GM06990 (cell line): ENCODE measurements around the gene CNGB1.

Source experiments
- DNase-seq: peaks from one replicate; pipeline ENCODE4 v3.0.0-alpha.2; 2011; ENCODE audit not compliant: insufficient read length; ENCODE audit errors: extremely low read depth
- H3K27me3 ChIP-seq: replicated peaks from 2 replicates; pipeline ENCODE4 v1.6.0; 2011; ENCODE audit warnings: low read length; ENCODE audit not compliant: control insufficient read depth, insufficient read depth
- H3K36me3 ChIP-seq: 2 replicates; pipeline ENCODE4 v1.5.1; 2011; ENCODE audit warnings: low read length; ENCODE audit not compliant: control insufficient read depth, insufficient read depth
- H3K4me3 ChIP-seq: replicated peaks from 2 replicates; pipeline ENCODE4 v1.5.1; 2011; ENCODE audit warnings: low read depth, mild to moderate bottlenecking, control low read depth, low read length
- CTCF ChIP-seq: IDR thresholded peaks from 2 replicates; pipeline ENCODE4 v1.5.1; 2011; ENCODE audit warnings: low read length, control low read depth, mild to moderate bottlenecking, inconsistent platforms; ENCODE audit not compliant: insufficient read depth, poor library complexity, severe bottlenecking

CNGB1 gene

GRCh38 chr16:58002416-58002800 lies 31.5 kb upstream of the CNGB1 start:
- Histone ChIP-seq H3K4me3 (peak overlapping the region; percentile 97), H3K36me3 (peaks cover 5% of the 10 kb centered on the region), H3K27me3 (no peaks in the 10 kb centered on the region)
- no peak for TF ChIP-seq CTCF
- no peak for DNase-seq

GRCh38 chr16:58001781-58002415 lies 31.0 kb upstream of the CNGB1 start:
- TF ChIP-seq CTCF = no peak
- Histone ChIP-seq H3K4me3 (peak overlapping the region; percentile 97), H3K27me3 (no peaks in the 10 kb centered on the region), H3K36me3 (peaks cover 10% of the 10 kb centered on the region)
- DNase-seq = no peak

GRCh38 chr16:58000706-58001676 lies 30.1 kb upstream of the CNGB1 start, which contains the start of gene USB1:
TSS of gene USB1 (plus strand) at chr16:58001407. CDS start at chr16:58001484, 77 bp downstream.
- peak; percentile 42 for TF ChIP-seq CTCF
- H3K36me3 ChIP-seq = peaks cover 14% of the 10 kb centered on the region
- no peaks in the 10 kb centered on the region for H3K27me3 ChIP-seq
- peak within 1 kb of the TSS; percentile 97 for H3K4me3 ChIP-seq
- peak; percentile 96 for DNase-seq

- Histone ChIP-seq H3K27me3 (no peaks in the 10 kb centered on the region), H3K36me3 (peaks cover 14% of the 10 kb centered on the region), H3K4me3 (peak within 1 kb of the TSS; percentile 97)
- no peak for DNase-seq
- no peak for TF ChIP-seq CTCF
These were observed 29.2 kb upstream of the CNGB1 start, which contains the start of gene ZNF319 for GRCh38 chr16:57999971-58000705. TSS of gene ZNF319 (minus strand) at chr16:58000672. CDS start at chr16:57998265, 2,407 bp downstream.

- TF ChIP-seq CTCF = no peak
- Histone ChIP-seq H3K36me3 (peaks cover 14% of the 10 kb centered on the region), H3K27me3 (no peaks in the 10 kb centered on the region), H3K4me3 (peak overlapping the region; percentile 71)
- DNase-seq = no peak
These were observed 28.5 kb upstream of the CNGB1 start for GRCh38 chr16:57999366-57999970.
